GM19463 (cell line): ENCODE measurements around the gene RASSF5.

ENCODE experiments used
- ATAC-seq: cut with Tn5 transposase; IDR thresholded peaks from one replicate; pipeline ENCODE4 v1.9.1; 2021; ENCODE audit warnings: mild to moderate bottlenecking, moderate library complexity; ENCODE audit not compliant: unreplicated experiment

RASSF5 gene

GRCh38 chr1:206544562-206545257, 37.4 kb downstream of the RASSF5 start:
- ATAC-seq = no peak

- no peak for ATAC-seq
Measured at GRCh38 chr1:206545351-206545750, 38.0 kb downstream of the RASSF5 start.

- no peak for ATAC-seq
Measured at GRCh38 chr1:206547104-206547503, 39.8 kb downstream of the RASSF5 start.

GRCh38 chr1:206550446-206550845, 43.1 kb downstream of the RASSF5 start:
- no peak for ATAC-seq

GRCh38 chr1:206551296-206551985, 44.1 kb downstream of the RASSF5 start:
- no peak for ATAC-seq

GRCh38 chr1:206551986-206552326, 44.6 kb downstream of the RASSF5 start:
- no peak for ATAC-seq

- no peak for ATAC-seq
Measured at GRCh38 chr1:206554211-206554610, 46.9 kb downstream of the RASSF5 start.

GRCh38 chr1:206554701-206555472, 47.6 kb downstream of the RASSF5 start:
- no peak for ATAC-seq

GRCh38 chr1:206555473-206555935, 48.2 kb downstream of the RASSF5 start:
- ATAC-seq = no peak

GRCh38 chr1:206556047-206556749, 48.9 kb downstream of the RASSF5 start:
- no peak for ATAC-seq

- ATAC-seq = peak; percentile 57
Measured at GRCh38 chr1:206556750-206557635, 49.7 kb downstream of the RASSF5 start.

- no peak for ATAC-seq
Measured at GRCh38 chr1:206557636-206558473, 50.5 kb downstream of the RASSF5 start.

- no peak for ATAC-seq
Measured at GRCh38 chr1:206558794-206559671, 51.7 kb downstream of the RASSF5 start.

- ATAC-seq = no peak
Measured at GRCh38 chr1:206559672-206559995, 52.3 kb downstream of the RASSF5 start.

GRCh38 chr1:206560007-206560716, 52.8 kb downstream of the RASSF5 start:
- no peak for ATAC-seq

GRCh38 chr1:206563367-206564207, 56.3 kb downstream of the RASSF5 start:
- peak; percentile 34 for ATAC-seq

- ATAC-seq = no peak
Measured at GRCh38 chr1:206565995-206566394, 58.7 kb downstream of the RASSF5 start.
